GM23338 (cell line): ENCODE results near the gene C22orf42.
"Not testable (repeated sequence)": the region's sequence is repeated elsewhere in the genome, so short reads cannot be mapped to it uniquely, and the experiment has no call there.

ENCODE experiments used
- CTCF ChIP-seq, 2 experiments: fragments of 200-600 bp in 1 of 2; sonication (generic) in 1 of 2; conservative IDR thresholded peaks; 2 replicates each; pipeline versions ENCODE4 v1.5.1 to v1.6.1; 2016 to 2017; ENCODE audit warnings: antibody characterized with exemption in 2 of 2, low read depth in 2 of 2, mild to moderate bottlenecking in 2 of 2, moderate library complexity in 1 of 2
- POLR2AphosphoS5 ChIP-seq: IDR thresholded peaks from 2 replicates; pipeline ENCODE4 v1.6.1; 2016; ENCODE audit warnings: antibody characterized with exemption, low read depth

- TF ChIP-seq CTCF (conservative IDR thresholded peaks at IDR 0.05; ENCODE audit: low read depth in 2 of 2); POLR2AphosphoS5: not testable (repeated sequence)
Observed at GRCh38 chr22:32147128-32147527, 12.0 kb downstream of the C22orf42 start.
